GM18861 (cell line): ENCODE results near the gene TRAPPC13.
"Not testable (repeated sequence)": the region's sequence is repeated elsewhere in the genome, so short reads cannot be mapped to it uniquely, and the experiment has no call there.

Experiments
- ATAC-seq: cut with Tn5 transposase; IDR thresholded peaks from one replicate; pipeline ENCODE4 v1.9.1; 2021; ENCODE audit not compliant: unreplicated experiment

TRAPPC13 gene

GRCh38 chr5:65676056-65676455 is 51.2 kb downstream of the TRAPPC13 start:
- not testable (repeated sequence) for ATAC-seq

DNA sequence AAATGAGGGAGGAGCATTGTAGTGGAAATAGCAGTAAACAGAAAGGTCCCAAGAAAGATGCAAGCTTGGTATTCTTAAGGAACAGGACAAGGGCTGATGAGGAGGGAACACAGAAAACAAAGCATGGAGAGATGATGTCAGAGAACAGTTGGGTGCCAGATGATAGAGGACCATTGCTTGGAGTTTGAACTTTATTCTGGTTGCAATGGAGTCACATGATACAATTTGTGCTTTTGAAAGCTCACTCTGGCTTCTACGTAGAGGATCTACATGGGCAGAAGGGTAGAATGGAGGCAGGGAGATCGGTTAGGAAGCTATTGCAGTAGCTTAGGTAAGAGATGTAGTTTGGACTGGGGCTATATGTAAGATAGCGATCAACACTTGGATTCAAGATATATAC is 57.3 kb downstream of the TRAPPC13 start:
- ATAC-seq: no peak

GRCh38 chr5:65693121-65693520 is 68.3 kb downstream of the TRAPPC13 start:
- ATAC-seq: no peak

DNA sequence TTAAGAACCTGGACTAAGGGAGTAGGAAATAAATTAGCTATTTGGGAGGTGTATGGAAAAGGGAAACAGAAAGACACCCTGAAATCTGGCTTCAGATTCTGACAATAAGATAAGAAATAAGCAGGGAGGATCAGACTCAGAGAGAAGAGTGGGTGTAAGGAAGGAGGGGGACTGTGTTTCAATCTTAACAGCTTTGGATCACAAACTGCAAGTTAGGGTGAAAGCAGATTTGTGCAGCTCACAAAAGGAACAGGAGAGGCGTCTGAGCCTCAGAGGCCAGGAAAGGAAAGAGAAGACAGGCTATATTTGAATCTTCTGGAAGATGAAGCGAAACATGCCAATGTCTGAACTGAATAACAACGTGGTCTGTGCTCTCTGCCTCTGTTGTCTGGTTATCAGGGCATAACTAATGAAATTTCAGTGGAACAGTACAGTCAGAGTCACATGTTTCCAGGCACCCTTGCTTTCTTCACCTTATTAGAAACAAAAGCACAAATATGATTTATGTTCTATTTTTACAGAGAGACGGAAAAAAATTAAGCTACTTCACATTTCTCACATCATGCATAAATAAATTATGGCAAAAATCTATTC is 70.4 kb downstream of the TRAPPC13 start:
- ATAC-seq: peak; percentile 43

DNA sequence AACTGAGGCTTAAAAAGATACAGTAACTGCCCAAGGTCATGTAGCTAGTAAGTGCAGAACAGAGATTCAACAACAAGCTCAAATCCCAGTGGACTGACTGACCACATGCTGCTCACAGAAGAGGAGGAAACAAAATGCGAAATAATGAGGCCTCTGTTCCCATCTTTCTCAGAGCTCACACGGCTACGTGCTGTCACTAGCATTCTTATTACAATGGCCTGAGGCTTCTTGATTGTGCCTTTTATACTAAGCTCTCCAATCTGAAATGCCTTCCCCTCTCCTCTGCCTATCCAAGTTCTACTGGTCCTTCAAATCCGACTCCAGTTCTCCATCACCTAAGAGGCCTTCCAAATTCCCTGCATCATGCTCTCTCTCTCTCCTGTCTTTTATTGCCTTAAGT is 71.1 kb downstream of the TRAPPC13 start:
- ATAC-seq: no peak

- no peak for ATAC-seq
These were observed 72.1 kb downstream of the TRAPPC13 start for GRCh38 chr5:65696892-65697291.

GRCh38 chr5:65699338-65699737 is 74.5 kb downstream of the TRAPPC13 start:
- ATAC-seq: no peak

DNA sequence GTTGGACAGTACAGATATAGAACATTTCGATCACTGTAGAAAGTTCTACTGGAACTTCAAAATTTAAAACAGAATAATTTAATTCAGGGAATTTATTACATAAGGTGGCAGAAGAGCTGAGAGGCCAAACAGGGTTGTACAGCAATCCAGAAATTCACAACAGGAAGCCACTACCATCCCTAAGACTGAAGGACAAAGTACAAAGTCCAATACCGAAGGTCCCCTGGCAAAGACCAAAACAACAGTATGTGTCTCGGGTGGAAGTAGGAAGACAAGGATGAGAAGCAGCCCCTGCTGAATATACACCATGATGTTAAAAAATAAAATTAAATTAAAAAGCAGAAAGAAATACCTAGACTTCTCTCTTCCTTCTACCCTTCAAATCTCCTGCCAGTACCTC is 77.2 kb downstream of the TRAPPC13 start:
- ATAC-seq: no peak

- ATAC-seq: no peak
These were observed 79.9 kb downstream of the TRAPPC13 start for GRCh38 chr5:65704621-65705239.

DNA sequence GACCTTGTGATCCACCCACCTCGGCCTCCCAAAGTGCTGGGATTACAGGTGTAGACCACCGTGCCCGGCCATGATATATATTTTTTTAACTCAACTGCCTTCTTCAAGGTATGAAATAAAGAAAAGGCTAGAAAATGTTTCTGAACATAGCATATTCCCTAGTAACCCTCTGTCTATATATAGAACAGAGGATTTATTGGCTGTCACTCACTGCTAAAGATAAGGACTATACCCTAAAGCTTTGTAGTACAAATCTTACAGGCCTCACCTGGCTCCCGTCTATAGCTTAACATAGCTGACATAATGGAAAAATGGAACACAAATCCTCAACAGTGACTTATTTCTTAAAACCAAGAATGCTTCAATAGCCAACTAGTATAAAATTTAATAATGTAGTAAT is 82.8 kb downstream of the TRAPPC13 start:
- no peak for ATAC-seq

- no peak for ATAC-seq
These were observed 83.3 kb downstream of the TRAPPC13 start for GRCh38 chr5:65708145-65708544.
